ENCODE measurements around the gene GDPGP1. TPM values are rescaled to one million over a fixed set of nuclear protein-coding genes. Genes with fewer than 3 reads are reported as not detected.
"Not testable (repeated sequence)": the region's sequence is repeated elsewhere in the genome, so short reads cannot be mapped to it uniquely, and the experiment has no call there.

GDPGP1 gene
- total RNA-seq, 4 donors from 2014 or later: 1.8 to 6.9 (median 4.3) TPM

GRCh38 chr15:90259524-90259923 is 25.5 kb downstream of the GDPGP1 start:
- no peak for DNase-seq
- ATAC-seq: no peak
- no peak overlapping the region for H3K27ac ChIP-seq
- H3K4me1 ChIP-seq: peaks cover 9 to 10% of the 10 kb centered on the region in 2 donors
- TF ChIP-seq POLR2A (IDR thresholded peaks at IDR 0.05) (no peak), CTCF (IDR thresholded peaks at IDR 0.05 in 4 of 5, conservative IDR thresholded peaks at IDR 0.05 in 1 of 5) (no peak)
- no peaks in the 10 kb centered on the region for H3K27me3 ChIP-seq
- intact Hi-C loops (cut with DNase I; ENCODE audit: low total_unique reads) (no loop called here), in situ Hi-C loops (cut with MboI; ENCODE audit: low sequenced_read_pairs in 4 of 4) (no loop called here)
- H3K36me3 ChIP-seq: no peaks in the 10 kb centered on the region
- H3K4me3 ChIP-seq: no peak overlapping the region
- no peaks in the 10 kb centered on the region for H3K9me3 ChIP-seq

GRCh38 chr15:90260731-90261130 is 26.7 kb downstream of the GDPGP1 start:
- ATAC-seq; DNase-seq; H3K27ac ChIP-seq; H3K9me3 ChIP-seq; H3K36me3 ChIP-seq; in situ Hi-C loops (cut with MboI; ENCODE audit: low sequenced_read_pairs in 4 of 4); H3K4me3 ChIP-seq; H3K27me3 ChIP-seq; intact Hi-C loops (cut with DNase I; ENCODE audit: low total_unique reads): not testable (repeated sequence)
- H3K4me1 ChIP-seq: peaks cover 12 to 13% of the 10 kb centered on the region in 2 donors

- H3K4me3 ChIP-seq: no peak overlapping the region
- DNase-seq: no peak
- H3K27me3 ChIP-seq: no peaks in the 10 kb centered on the region
- peak overlapping the region in 3 of 4 donors; percentile 28 to 49 (median 37) for H3K27ac ChIP-seq
- peaks cover 16 to 17% of the 10 kb centered on the region in 2 donors for H3K4me1 ChIP-seq
- H3K9me3 ChIP-seq: no peaks in the 10 kb centered on the region
- peaks cover 0 to 2% of the 10 kb centered on the region in 2 donors for H3K36me3 ChIP-seq
- no peak for ATAC-seq
- in situ Hi-C loops (cut with MboI; ENCODE audit: low sequenced_read_pairs in 4 of 4): no loop called here
- intact Hi-C loops (cut with DNase I; ENCODE audit: low total_unique reads): no loop called here
- TF ChIP-seq CTCF (IDR thresholded peaks at IDR 0.05 in 4 of 5, conservative IDR thresholded peaks at IDR 0.05 in 1 of 5) (no peak), POLR2A (IDR thresholded peaks at IDR 0.05) (no peak)
Observed at GRCh38 chr15:90261811-90262210, 27.8 kb downstream of the GDPGP1 start.

GRCh38 chr15:90262426-90262825 is 28.4 kb downstream of the GDPGP1 start:
- H3K36me3 ChIP-seq: peaks cover 0 to 9% of the 10 kb centered on the region in 2 donors
- ATAC-seq (no peak), DNase-seq (no peak)
- no peak overlapping the region for H3K4me3 ChIP-seq
- in situ Hi-C loops (cut with MboI; ENCODE audit: low sequenced_read_pairs in 4 of 4): no loop called here
- H3K27ac ChIP-seq: peak overlapping the region in 3 of 4 donors; percentile 28 to 49 (median 37)
- H3K9me3 ChIP-seq: no peaks in the 10 kb centered on the region
- intact Hi-C loops (cut with DNase I; ENCODE audit: low total_unique reads): no loop called here
- no peak for TF ChIP-seq POLR2A (IDR thresholded peaks at IDR 0.05)
- no peak for TF ChIP-seq CTCF (IDR thresholded peaks at IDR 0.05 in 4 of 5, conservative IDR thresholded peaks at IDR 0.05 in 1 of 5)
- no peaks in the 10 kb centered on the region for H3K27me3 ChIP-seq
- peaks cover 22 to 23% of the 10 kb centered on the region in 2 donors for H3K4me1 ChIP-seq

- Histone ChIP-seq H3K27me3 (no peaks in the 10 kb centered on the region), H3K4me1 (peaks cover 38 to 46% of the 10 kb centered on the region in 2 donors), H3K9me3 (no peaks in the 10 kb centered on the region), H3K36me3 (peaks cover 0 to 16% of the 10 kb centered on the region in 2 donors), H3K27ac (peak overlapping the region; percentile 95 to 100 (median 96)), H3K4me3 (peak overlapping the region; percentile 68 to 94 (median 82))
- in situ Hi-C loops (cut with MboI; ENCODE audit: low sequenced_read_pairs in 4 of 4) (no loop called here), intact Hi-C loops (cut with DNase I; ENCODE audit: low total_unique reads) (loop anchor here (1.0 to 2.0 kb wide), 2 partner anchors 16 to 30 kb away; partner anchors contain the start of genes GDPGP1 and TTLL13)
- no peak for TF ChIP-seq CTCF (IDR thresholded peaks at IDR 0.05 in 4 of 5, conservative IDR thresholded peaks at IDR 0.05 in 1 of 5)
- TF ChIP-seq POLR2A (IDR thresholded peaks at IDR 0.05): no peak
- DNase-seq: peak in 1 of 2 donors; percentile 60
- ATAC-seq: peak; percentile 31 to 42
Observed at GRCh38 chr15:90264671-90265070, 30.7 kb downstream of the GDPGP1 start.
